Measurements from ENCODE around the gene TNFAIP1. TPM values are rescaled to one million over a fixed set of nuclear protein-coding genes. Genes with fewer than 3 reads are reported as not detected.
"Not testable (repeated sequence)": the region's sequence is repeated elsewhere in the genome, so short reads cannot be mapped to it uniquely, and the experiment has no call there.

The TNFAIP1 gene
- 17.8 and 30.3 TPM in 2 replicates for polyA plus RNA-seq (2014; cell fraction: cytosol; rRNA removed)
- 17.7 and 29.3 TPM in 2 replicates for polyA plus RNA-seq (2014; cell fraction: nucleus; rRNA removed)

GRCh38 chr17:28335201-28335958, at the start of gene TNFAIP1, which contains the start of gene IFT20:
TSS of gene TNFAIP1 (plus strand) at chr17:28335761. CDS start at chr17:28339522, 3,761 bp downstream.
TSS of gene IFT20 (minus strand) at chr17:28335472. CDS start at chr17:28331985, 3,487 bp downstream.
- peak; percentile 100 for DNase-seq (ENCODE audit: low spot score)

DNA sequence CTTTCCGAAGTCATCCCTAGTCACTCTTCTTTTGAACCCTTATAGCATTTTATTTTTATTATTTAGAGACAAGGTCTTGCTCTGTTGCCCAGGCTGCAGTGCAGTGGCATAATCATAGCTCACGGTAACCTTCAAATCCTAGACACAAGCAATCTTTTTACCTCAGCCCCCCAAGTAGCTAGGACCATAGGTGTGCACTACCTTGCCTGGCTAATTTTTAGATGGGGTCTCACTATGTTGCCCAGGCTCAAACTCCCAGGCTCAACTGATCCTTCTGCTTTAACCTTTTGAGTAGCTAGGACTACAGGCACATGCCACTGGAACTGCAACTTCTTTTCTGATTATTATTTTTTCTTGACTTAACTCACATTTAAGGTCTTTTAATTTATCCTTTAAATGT, 49.6 kb upstream of the TNFAIP1 start:
- DNase-seq (ENCODE audit: low spot score) = no peak

DNA sequence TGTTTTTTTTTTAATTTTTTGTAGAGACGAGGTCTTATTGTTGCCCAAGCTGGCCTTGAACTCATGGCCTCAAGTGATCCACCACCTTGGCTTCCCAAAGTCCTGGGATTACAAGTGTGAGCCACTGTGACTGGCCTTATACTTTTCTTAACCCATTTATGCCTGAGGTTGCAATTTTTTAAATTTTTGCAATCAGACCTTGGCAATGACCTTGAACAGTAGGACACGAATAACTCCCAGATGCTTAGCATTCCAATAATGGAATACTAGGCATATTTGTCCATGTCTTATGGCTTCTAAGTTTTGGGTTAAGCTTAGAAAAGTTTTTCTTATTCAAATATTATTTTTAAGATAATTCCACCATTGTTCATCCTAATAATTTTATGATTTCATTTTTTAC, 44.9 kb upstream of the TNFAIP1 start:
- DNase-seq (ENCODE audit: low spot score) = no peak

GRCh38 chr17:28291780-28292330, 43.7 kb upstream of the TNFAIP1 start:
- no peak for DNase-seq (ENCODE audit: low spot score)

GRCh38 chr17:28292878-28293277, 42.7 kb upstream of the TNFAIP1 start:
- DNase-seq (ENCODE audit: low spot score) = not testable (repeated sequence)

DNA sequence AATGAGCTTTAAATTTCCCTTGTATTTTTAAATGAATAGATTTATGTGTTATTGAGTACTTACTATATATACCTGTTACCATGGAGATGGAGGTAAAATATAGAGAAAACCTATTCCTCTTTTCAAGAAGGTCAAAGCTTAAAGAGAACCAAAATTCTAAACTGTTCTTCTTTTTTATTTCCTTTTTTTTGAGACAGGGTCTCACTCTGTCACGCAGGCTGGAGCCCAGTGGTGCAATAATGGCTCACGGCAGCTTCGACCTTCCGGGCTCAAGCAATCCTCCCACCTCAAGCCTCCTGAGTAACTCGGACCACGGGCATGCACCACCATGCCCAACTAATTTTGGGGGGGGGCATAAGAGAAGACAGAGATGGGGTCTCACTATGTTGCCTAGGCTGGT, 41.6 kb upstream of the TNFAIP1 start:
- DNase-seq (ENCODE audit: low spot score) = no peak

DNA sequence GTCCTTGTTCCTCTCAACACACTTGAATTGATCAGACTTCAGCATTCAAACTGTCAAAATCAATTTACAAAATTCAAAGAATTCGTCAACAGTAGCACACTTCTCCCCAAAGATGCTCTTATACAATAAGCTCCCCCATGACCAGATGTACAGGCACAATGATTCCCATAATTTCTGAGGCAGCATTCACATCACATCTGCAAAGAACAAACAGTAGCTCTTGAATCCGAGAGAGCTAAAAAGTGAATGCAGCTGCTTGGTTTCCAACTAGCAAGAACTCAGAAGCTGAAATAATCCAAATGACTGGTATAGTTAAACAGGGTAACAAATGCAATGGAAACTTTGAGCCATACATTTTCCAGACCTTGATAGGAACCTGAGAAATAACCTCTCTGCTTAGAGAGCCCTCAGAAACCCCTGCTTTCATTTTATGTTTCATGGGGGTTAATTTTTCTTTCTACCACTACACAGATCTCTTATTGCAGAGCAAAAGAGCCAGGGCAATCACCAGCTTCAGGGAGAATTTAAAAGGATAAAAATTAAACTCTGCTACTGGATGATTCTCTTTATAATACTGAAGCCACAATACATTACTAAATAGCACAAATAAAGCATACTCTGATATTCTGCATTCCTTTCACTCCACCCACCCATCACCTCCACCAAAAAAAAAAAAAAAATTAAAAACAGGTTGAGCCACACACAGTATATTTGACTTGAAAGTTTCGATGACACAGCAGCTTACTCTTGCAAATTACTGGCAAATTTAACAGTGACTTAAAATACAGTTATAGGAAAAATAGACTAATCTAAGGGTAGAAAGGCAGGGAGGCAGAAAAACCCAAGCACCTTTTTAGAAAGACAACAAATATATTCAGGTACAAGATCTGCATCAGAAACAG, 39.6 kb upstream of the TNFAIP1 start:
- DNase-seq (ENCODE audit: low spot score) = no peak

DNA sequence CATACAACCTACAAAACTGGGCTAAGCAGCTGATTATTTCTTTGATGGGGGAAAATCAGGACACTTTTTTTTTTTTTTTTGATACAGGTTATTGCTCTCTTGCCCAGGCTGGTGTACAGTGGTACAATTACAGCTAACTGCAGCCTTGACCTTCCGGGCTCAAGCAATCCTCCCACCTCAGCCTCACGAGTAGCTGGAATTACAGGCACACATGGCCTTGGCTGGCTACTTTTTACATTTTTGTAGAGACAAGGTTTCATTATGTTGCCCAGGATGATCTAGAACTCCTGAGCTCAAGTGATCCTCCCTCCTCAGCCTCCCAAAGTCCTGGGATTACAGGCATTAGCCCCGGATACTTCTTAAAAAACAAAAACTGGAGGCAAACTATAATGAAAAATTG, 37.1 kb upstream of the TNFAIP1 start:
- no peak for DNase-seq (ENCODE audit: low spot score)

DNA sequence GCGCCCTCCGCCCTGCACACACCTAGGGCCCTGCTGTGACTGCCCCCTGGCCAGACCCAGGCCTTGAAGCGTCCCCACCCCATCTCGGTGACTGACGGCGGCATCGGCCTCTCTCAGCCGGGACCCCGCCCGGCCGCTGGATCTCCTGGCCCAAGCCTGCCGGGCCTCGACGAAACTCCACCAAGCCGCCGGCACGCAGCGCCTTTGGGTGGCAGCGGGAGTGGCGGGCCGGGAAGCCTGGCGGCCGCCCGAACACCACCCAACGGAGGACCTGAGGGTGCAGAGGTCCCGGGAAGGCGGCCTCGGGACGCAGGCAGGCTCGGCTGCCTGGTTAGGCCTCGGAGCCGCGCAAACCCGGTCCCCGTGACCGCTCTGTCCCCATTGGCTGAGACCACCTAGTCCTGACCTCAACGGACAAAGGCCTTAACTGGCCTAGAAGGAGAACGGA, 28.6 kb upstream of the TNFAIP1 start:
- no peak for DNase-seq (ENCODE audit: low spot score)

DNA sequence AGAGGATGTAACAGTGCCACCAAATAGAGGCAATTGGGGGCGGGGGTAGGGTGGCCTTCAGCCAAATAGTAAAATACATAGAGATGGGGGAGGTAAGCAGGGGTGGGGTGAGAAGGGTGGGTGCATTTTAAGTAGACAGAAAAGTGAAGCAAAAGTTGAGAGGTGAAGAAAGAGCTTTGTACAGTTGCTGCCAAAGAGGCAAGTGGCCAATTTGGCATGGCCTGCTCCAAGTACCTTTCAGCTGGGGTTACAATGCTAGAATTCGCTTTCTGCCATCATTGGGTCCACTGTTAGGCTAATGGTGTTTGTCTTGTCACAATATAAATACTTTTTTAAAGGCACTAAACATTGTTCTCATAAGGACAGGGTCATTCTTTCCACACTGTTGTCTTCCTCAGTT, 21.7 kb upstream of the TNFAIP1 start:
- DNase-seq (ENCODE audit: low spot score) = no peak

DNA sequence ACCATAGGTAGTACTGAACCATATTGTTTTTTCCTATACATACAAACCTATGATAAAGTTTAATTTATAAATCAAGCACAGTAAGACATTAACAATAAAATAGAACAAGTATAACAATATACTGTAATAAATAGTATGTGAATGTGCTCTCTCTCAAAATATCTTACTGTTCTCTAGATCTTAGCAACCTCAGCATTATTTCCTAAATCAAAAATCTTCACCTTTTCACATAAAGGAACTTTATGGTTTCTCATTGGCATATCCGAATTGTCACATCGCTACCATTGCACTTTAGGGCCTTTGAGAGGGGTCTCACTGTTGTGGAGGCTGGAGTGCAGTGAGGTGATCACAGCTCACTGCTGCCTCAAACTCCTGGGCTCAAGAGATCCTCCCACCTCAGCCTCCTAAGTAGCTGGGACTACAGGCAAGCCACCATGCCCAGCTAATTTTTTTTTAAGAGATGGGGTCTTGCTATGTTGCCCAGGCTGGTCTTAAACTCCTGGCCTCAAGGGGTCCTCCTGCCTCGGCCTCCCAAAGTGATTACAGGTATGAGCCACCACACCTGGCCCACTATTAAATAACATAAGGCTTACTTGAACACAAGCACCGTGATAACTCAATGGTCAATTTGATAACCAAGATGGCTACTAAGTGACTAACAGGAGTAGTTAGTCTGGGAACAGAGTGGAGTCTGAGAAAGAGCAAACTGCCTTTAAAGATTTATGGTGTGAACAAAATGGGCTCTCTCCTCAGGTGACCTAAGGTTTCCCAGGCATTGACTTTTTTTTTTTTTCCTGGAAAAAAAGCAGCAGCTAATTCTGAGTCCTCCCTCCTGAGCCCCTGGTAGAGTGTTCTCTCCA, 19.5 kb upstream of the TNFAIP1 start:
- DNase-seq (ENCODE audit: low spot score) = no peak

DNA sequence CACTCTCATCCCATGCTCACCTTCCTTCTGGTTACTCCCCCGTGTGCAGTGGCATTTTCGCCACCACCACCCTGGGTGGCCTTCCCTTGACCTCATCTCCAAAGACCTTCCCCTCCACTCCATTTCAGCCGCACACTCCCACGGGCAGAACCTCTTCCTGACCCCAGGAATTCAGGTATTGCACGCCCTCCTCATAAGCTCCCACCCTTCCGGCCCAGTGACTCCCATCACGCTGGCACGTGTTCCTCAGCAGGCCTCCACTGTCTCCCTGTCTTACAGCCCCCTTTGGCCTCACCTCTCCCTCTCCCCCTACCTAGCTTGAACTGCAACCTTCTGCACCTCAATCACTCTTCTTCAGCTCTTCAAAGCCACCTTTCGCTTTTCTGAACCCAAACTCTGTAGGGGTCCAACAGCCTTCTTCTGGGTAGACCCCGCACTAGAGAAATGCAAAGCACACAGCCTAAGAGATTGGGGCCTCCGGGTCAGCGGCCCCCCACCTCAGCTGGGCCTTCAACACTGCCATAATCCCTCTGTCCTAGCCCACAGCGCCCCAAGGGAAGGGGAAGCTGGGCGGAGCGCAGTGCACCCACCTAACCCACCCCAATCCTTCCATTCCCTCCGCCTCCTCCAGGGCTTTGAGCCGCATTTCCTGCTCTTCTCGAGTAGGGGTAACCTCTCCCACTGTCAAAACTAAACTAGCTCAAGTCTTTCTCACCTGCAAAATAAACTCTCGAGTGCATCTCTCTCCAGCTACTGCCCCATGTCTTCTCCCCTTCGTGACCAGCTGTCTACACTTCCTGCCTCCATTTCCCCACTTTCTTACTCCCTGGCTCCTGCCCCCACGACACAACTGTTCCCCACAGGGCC, 18.2 kb upstream of the TNFAIP1 start:
- no peak for DNase-seq (ENCODE audit: low spot score)

- DNase-seq (ENCODE audit: low spot score) = peak; percentile 61
Measured at GRCh38 chr17:28317966-28318758, 17.4 kb upstream of the TNFAIP1 start.

DNA sequence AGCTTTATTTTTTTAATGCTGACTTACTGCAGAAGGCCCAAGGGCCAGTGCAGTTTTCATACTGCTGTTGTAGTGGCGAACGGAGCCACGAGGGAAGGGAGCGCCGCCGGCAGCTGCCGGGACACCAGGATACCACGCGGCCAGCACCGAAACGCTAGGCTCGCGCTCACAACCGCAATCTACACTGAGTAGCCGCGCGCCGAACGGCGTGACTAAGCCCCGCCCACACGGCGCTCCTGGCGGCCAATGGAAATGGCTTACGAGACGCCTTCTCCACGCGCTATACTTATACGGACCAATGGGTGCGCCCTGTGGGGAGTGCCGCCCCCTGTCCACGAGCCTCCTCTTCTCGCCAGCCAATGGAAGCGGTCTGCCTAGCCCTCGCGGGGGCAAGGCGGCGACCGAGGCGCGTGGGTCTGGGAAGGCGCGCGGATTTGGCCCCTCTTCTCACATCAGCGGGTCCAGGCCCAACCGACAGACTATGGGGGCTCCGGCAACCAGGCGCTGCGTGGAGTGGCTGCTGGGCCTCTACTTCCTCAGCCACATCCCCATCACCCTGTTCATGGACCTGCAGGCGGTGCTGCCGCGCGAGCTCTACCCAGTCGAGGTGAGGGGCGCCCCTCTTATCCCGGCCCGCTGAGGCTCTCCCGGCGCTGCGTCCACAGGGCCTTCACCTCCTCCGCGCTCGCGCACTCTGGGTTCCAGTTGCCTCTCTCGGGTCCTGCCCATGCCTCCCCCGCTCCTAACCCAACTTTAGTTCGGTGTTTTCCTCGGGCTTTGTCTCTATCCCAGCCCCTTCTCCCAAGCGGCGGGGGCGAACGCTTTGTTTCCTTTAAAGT, 16.6 kb upstream of the TNFAIP1 start, which contains the start of gene TMEM97:
TMEM97 (plus strand) TSS at position 442 of the 839 bp plus-strand sequence; CDS start at position 482, 40 bp downstream.
- peak; percentile 99 for DNase-seq (ENCODE audit: low spot score)

GRCh38 chr17:28319598-28319935, 16.0 kb upstream of the TNFAIP1 start:
- no peak for DNase-seq (ENCODE audit: low spot score)

DNA sequence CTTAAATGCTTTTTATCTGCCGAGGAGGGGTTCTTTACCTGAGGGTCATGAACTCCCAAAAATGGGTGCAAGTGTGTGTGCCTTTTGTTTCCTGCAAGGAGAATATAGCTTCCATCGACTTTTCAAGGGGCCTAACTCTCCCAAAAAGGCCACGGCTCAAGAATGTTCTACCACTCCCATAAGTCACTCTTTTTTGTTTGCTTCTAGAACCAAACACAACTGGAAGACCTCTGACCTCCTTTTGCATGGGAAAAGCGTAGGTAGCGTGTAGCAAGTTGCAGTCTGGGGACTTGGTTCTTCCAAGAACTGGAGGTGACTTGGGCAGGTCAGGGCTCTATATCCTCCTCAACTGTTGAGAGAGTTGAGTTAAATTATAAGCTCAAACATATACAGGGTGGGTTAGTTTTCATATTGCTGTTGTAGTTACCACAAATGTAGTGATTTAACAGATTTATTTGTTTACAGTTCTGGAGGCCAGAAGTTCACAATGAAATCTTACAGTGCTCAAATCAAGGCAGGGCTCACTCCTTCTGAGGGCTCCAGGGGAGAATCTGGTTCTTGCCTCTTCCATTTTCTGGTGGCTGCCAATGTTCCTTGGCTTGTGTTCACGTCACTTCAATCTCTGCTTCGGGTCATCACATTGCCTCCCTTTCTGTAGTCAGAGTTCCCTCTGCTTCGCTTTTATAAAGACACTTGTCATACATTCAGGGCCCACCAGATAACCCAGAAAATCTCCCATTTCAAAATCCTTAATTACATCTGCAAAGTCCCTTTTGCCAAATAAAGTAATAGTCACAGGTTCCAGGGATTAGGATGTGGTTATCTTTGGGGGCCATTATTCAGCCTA, 15.1 kb upstream of the TNFAIP1 start:
- no peak for DNase-seq (ENCODE audit: low spot score)

DNA sequence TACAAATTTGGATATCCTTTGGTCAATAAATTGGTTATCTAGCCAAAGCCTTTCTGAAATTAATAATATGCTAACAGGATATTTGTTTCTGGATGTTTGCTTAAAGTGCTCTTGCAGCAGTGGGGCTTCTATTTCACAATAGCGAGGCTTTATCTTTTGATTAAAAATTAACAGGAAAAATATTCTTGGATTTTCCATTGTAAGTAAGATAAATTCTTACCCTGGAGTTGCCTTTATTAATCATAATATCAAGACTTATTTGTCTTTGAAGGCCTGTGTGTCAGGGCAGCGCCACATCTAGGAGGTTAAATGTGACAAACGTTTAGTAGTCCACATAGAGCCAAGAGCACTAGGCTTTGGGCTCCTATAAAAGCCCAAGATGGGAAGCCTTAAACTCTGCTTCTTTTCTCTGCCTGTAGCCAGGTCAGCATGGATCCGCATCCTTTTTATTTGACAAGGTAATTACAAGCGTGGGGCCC, 11.3 kb upstream of the TNFAIP1 start:
- no peak for DNase-seq (ENCODE audit: low spot score)
